Hepatocyte (in vitro differentiated cells): ENCODE measurements around the gene STARD7.

Experiments
- EZH2phosphoT487 ChIP-seq: fragments of 200-600 bp; sonication (generic); IDR thresholded peaks from one replicate; pipeline ENCODE4 v1.6.1; 2018; ENCODE audit warnings: antibody characterized with exemption, mild to moderate bottlenecking, low read depth, moderate library complexity; ENCODE audit not compliant: unreplicated experiment, severe bottlenecking
- TF ChIP-seq, protein P1 (sequence below): fragments of 200-600 bp; sonication (generic); IDR thresholded peaks from 2 replicates; pipeline ENCODE4 v1.5.1; 2016; ENCODE audit warnings: antibody characterized with exemption, mild to moderate bottlenecking; ENCODE audit not compliant: poor library complexity

DNA sequence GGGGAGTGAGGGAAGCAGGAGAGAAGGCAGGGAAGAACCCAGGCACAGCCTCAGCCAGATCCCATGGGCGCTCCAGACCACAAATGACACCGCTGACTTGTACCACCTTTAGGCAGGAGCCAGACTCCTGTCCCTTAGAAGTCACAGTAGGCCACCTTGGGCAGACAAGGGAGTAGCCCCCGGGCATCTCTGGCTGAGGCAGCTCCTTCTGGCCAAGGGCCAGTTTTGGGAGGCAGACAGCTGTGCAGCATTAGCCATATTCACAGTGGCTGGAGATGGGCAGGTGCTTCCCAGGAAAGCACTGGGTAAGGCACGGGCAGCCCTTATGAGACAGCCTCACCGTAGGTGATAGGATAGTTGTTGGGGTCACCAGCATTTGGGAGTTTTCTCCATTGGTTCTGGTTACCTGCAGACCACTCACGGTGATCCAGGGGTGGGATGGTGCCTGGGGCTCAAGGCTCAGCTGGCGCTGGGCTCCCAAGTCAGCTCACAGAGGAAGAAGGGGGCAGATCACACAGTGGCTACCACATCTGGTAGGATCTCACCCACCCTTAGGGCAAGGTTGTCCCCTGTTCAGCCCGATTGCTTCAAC, 72.4 kb downstream of the STARD7 start:
- TF ChIP-seq, protein P1, sequence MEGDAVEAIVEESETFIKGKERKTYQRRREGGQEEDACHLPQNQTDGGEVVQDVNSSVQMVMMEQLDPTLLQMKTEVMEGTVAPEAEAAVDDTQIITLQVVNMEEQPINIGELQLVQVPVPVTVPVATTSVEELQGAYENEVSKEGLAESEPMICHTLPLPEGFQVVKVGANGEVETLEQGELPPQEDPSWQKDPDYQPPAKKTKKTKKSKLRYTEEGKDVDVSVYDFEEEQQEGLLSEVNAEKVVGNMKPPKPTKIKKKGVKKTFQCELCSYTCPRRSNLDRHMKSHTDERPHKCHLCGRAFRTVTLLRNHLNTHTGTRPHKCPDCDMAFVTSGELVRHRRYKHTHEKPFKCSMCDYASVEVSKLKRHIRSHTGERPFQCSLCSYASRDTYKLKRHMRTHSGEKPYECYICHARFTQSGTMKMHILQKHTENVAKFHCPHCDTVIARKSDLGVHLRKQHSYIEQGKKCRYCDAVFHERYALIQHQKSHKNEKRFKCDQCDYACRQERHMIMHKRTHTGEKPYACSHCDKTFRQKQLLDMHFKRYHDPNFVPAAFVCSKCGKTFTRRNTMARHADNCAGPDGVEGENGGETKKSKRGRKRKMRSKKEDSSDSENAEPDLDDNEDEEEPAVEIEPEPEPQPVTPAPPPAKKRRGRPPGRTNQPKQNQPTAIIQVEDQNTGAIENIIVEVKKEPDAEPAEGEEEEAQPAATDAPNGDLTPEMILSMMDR = no peak
- no peak for TF ChIP-seq EZH2phosphoT487
